Liver (tissue), 3 donors: ENCODE measurements around the gene CCDC77.

Experiments used
- CTCF ChIP-seq: fragments of 150-350 bp; IDR thresholded peaks from 2 replicates; pipeline ENCODE4 v1.5.1; 2017; ENCODE audit warnings: improper control_type of control experiment, low read depth, low read length; ENCODE audit not compliant: missing input control
- SP1 ChIP-seq: IDR thresholded peaks from 2 replicates; pipeline ENCODE4 v1.6.1; 2018; ENCODE audit warnings: antibody characterized with exemption, mild to moderate bottlenecking
- donor health status: healthy.
- donor health status: healthy.

DNA sequence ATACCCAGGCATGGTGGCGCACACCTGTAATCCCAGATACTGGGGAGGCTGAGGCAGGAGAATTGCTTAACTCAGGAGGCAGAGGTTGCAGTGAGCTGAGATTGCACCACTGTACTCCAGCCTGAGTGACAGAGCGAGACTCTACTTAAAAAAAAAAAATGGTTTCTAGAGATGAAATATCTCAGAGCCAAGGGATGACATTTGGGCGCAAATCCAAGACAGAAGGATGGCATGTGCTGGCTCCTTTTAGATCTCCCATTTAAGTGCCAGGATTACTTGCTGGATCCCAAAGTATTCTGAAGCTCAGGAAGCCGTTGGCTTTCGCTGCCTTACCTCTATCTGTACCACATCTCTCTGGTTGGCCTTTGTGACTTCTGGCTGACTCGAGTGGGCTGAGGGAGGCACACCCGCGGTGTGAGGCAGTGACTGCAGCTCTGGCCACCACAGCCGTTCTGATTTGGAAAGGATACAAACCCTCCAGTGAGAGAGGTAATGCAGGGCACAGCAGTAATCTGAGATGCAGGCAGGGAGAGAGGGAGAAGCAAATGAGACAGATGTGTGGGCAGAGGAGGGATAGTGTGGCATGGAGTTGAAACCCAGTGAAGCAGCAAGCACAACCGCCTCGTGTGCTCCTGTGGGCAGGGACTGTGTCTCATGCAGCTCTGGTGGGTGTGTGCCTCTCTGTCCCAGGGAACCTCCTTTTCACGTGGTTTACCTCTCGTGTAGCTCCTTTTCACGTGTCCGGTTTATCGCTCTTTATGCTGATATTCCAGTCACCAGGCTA is 63.2 kb downstream of the CCDC77 start:
- TF ChIP-seq CTCF (no peak), SP1 (no peak)
